SK-MEL-5 (cell line): ENCODE data around the gene MARCHF11. TPM values are rescaled to one million over a fixed set of nuclear protein-coding genes. Genes with fewer than 3 reads are reported as not detected.

ENCODE experiments used
- DNase-seq: peaks from one replicate; pipeline ENCODE4 v3.0.0-alpha.2; 2016; ENCODE audit warnings: low read depth, low spot score
- in situ Hi-C: cut with HindIII; loops from 2 replicates; pipeline ENCODE4 v1.10.0; 2016; ENCODE audit warnings: low sequenced_read_pairs, high pct_unique_total_duplicates, low pct_unique_long_range_greater_than_20kb
- polyA plus RNA-seq, 2 experiments: library from polyadenylated mRNA; depleted of rRNA; stranded (reverse); fragments of >200 nt; gene quantifications; 2 replicates each; pipeline ENCODE4 v1.2.3, GENCODE V29; 2015
- total RNA-seq: library from RNA; depleted of rRNA; stranded (reverse); fragments of >200 nt; shearing (Covaris generic); gene quantifications from 2 replicates; pipeline ENCODE4 v1.2.3, GENCODE V29; 2014; rRNA removed

Gene MARCHF11
- not detected in 2 replicates for total RNA-seq
- polyA plus RNA-seq (2015; cell fraction: cytosol; rRNA removed), result not detected in 2 replicates
- polyA plus RNA-seq (2015; cell fraction: nucleus; rRNA removed), result not detected in 2 replicates

- in situ Hi-C loops, result no loop called here
- no peak for DNase-seq
Observed at GRCh38 chr5:16179511-16179935, at the start of gene MARCHF11. TSS of gene MARCHF11 (minus strand) at chr5:16179791. CDS start at chr5:16179575, 216 bp downstream.

GRCh38 chr5:16225927-16226326 is 46.3 kb upstream of the MARCHF11 start:
- DNase-seq, result no peak
- in situ Hi-C loops, result no loop called here

GRCh38 chr5:16192311-16192710 is 12.7 kb upstream of the MARCHF11 start:
- in situ Hi-C loops, result no loop called here
- DNase-seq, result no peak

GRCh38 chr5:16180789-16181082 is 1.1 kb upstream of the MARCHF11 start:
- in situ Hi-C loops, result no loop called here
- DNase-seq, result no peak

GRCh38 chr5:16179936-16180788 is 571 bp upstream of the MARCHF11 start:
- no peak for DNase-seq
- in situ Hi-C loops, result no loop called here

GRCh38 chr5:16178745-16179372 is 732 bp downstream of the MARCHF11 start:
- in situ Hi-C loops, result no loop called here
- DNase-seq, result peak; percentile 67

- in situ Hi-C loops, result no loop called here
- no peak for DNase-seq
Observed at GRCh38 chr5:16169550-16169949, 10.0 kb downstream of the MARCHF11 start.

- in situ Hi-C loops, result no loop called here
- DNase-seq, result peak; percentile 91
Observed at GRCh38 chr5:16160706-16161105, 18.9 kb downstream of the MARCHF11 start.

GRCh38 chr5:16159636-16160035 is 20.0 kb downstream of the MARCHF11 start:
- DNase-seq, result no peak
- in situ Hi-C loops, result no loop called here

- no peak for DNase-seq
- in situ Hi-C loops, result no loop called here
Observed at GRCh38 chr5:16156152-16156551, 23.4 kb downstream of the MARCHF11 start.

- in situ Hi-C loops, result no loop called here
- DNase-seq, result no peak
Observed at GRCh38 chr5:16152601-16153568, 26.7 kb downstream of the MARCHF11 start.

GRCh38 chr5:16149621-16150020 is 30.0 kb downstream of the MARCHF11 start:
- in situ Hi-C loops, result no loop called here
- DNase-seq, result no peak

GRCh38 chr5:16147179-16147900 is 32.3 kb downstream of the MARCHF11 start:
- DNase-seq, result no peak
- in situ Hi-C loops, result no loop called here

GRCh38 chr5:16144416-16144815 is 35.2 kb downstream of the MARCHF11 start:
- in situ Hi-C loops, result no loop called here
- DNase-seq, result no peak

- no peak for DNase-seq
- in situ Hi-C loops, result no loop called here
Observed at GRCh38 chr5:16143361-16144049, 36.1 kb downstream of the MARCHF11 start.

GRCh38 chr5:16140944-16141343 is 38.6 kb downstream of the MARCHF11 start:
- in situ Hi-C loops, result no loop called here
- no peak for DNase-seq

- in situ Hi-C loops, result no loop called here
- DNase-seq, result no peak
Observed at GRCh38 chr5:16140417-16140816, 39.2 kb downstream of the MARCHF11 start.
